ENCODE results near the gene PDZRN4. TPM values are rescaled to one million over a fixed set of nuclear protein-coding genes. Genes with fewer than 3 reads are reported as not detected.

The PDZRN4 gene
- total RNA-seq, 4 donors from 2014 or later, result 43.9 to 75.2 (median 50.6) TPM

- Histone ChIP-seq H3K9me3 (no peaks in the 10 kb centered on the region), H3K36me3 (no peaks in the 10 kb centered on the region), H3K4me1 (peaks cover 0 to 9% (median 5%) of the 10 kb centered on the region in 4 donors), H3K27me3 (no peaks in the 10 kb centered on the region), H3K27ac (replicated peaks in 1 of 4) (no peak overlapping the region), H3K4me3 (no peak overlapping the region)
- no peak for DNase-seq (ENCODE audit: extremely low spot score)
- intact Hi-C loops (cut with DNase I), result no loop called here
- 88% methylated on average over 6 of the region's 6 CpGs for WGBS
- no peak for TF ChIP-seq POLR2A (IDR thresholded peaks at IDR 0.05; ENCODE audit: low read depth)
- TF ChIP-seq POLR2AphosphoS5 (IDR thresholded peaks at IDR 0.05), result no peak
Observed at GRCh38 chr12:41293011-41293410, 104.9 kb downstream of the PDZRN4 start.

GRCh38 chr12:41293461-41293860 lies 105.3 kb downstream of the PDZRN4 start:
- H3K4me3 ChIP-seq, result no peak overlapping the region
- no peaks in the 10 kb centered on the region for H3K27me3 ChIP-seq
- no peak overlapping the region for H3K27ac ChIP-seq (replicated peaks in 1 of 4)
- TF ChIP-seq EP300 (IDR thresholded peaks at IDR 0.05), result no peak
- no peak for TF ChIP-seq CTCF (IDR thresholded peaks at IDR 0.05)
- TF ChIP-seq POLR2AphosphoS5 (IDR thresholded peaks at IDR 0.05), result no peak
- TF ChIP-seq POLR2A (IDR thresholded peaks at IDR 0.05; ENCODE audit: low read depth), result no peak
- intact Hi-C loops (cut with DNase I), result no loop called here
- no peaks in the 10 kb centered on the region for H3K36me3 ChIP-seq
- 95% methylated on average over 1 of the region's 1 CpG for WGBS
- DNase-seq (ENCODE audit: extremely low spot score), result no peak
- H3K9me3 ChIP-seq, result no peaks in the 10 kb centered on the region
- H3K4me1 ChIP-seq, result peaks cover 0 to 6% (median 3%) of the 10 kb centered on the region in 4 donors

- Histone ChIP-seq H3K27me3 (no peaks in the 10 kb centered on the region), H3K4me1 (peaks cover 0 to 4% (median 1%) of the 10 kb centered on the region in 4 donors), H3K4me3 (no peak overlapping the region), H3K36me3 (no peaks in the 10 kb centered on the region), H3K9me3 (no peaks in the 10 kb centered on the region), H3K27ac (replicated peaks in 1 of 4) (no peak overlapping the region)
- TF ChIP-seq EP300 (IDR thresholded peaks at IDR 0.05) (no peak), POLR2AphosphoS5 (IDR thresholded peaks at IDR 0.05) (no peak), POLR2A (IDR thresholded peaks at IDR 0.05; ENCODE audit: low read depth) (no peak), CTCF (IDR thresholded peaks at IDR 0.05) (no peak)
- WGBS, result 82% methylated on average over 5 of the region's 5 CpGs
- intact Hi-C loops (cut with DNase I), result no loop called here
- DNase-seq (ENCODE audit: extremely low spot score), result no peak
Observed at GRCh38 chr12:41302979-41303403, 114.9 kb downstream of the PDZRN4 start.

GRCh38 chr12:41304526-41304925 lies 116.4 kb downstream of the PDZRN4 start:
- H3K4me1 ChIP-seq, result peaks cover 0 to 4% (median 0%) of the 10 kb centered on the region in 4 donors
- TF ChIP-seq POLR2A (IDR thresholded peaks at IDR 0.05; ENCODE audit: low read depth), result no peak
- TF ChIP-seq POLR2AphosphoS5 (IDR thresholded peaks at IDR 0.05), result no peak
- no peak for TF ChIP-seq CTCF (IDR thresholded peaks at IDR 0.05)
- TF ChIP-seq EP300 (IDR thresholded peaks at IDR 0.05), result no peak
- 100% methylated on average over 1 of the region's 1 CpG for WGBS
- H3K4me3 ChIP-seq, result no peak overlapping the region
- H3K36me3 ChIP-seq, result no peaks in the 10 kb centered on the region
- no peaks in the 10 kb centered on the region for H3K9me3 ChIP-seq
- DNase-seq (ENCODE audit: extremely low spot score), result no peak
- no peak overlapping the region for H3K27ac ChIP-seq (replicated peaks in 1 of 4)
- no peaks in the 10 kb centered on the region for H3K27me3 ChIP-seq
- intact Hi-C loops (cut with DNase I), result no loop called here

GRCh38 chr12:41310367-41310766 lies 122.2 kb downstream of the PDZRN4 start:
- DNase-seq (ENCODE audit: extremely low spot score), result no peak
- H3K4me3 ChIP-seq, result no peak overlapping the region
- no peak overlapping the region for H3K27ac ChIP-seq (replicated peaks in 1 of 4)
- intact Hi-C loops (cut with DNase I), result no loop called here
- TF ChIP-seq EP300 (IDR thresholded peaks at IDR 0.05) (no peak), POLR2AphosphoS5 (IDR thresholded peaks at IDR 0.05) (no peak), POLR2A (IDR thresholded peaks at IDR 0.05; ENCODE audit: low read depth) (no peak), CTCF (IDR thresholded peaks at IDR 0.05) (no peak)
- 89% methylated on average over 2 of the region's 2 CpGs for WGBS
- H3K4me1 ChIP-seq, result peaks cover 0 to 6% (median 0%) of the 10 kb centered on the region in 4 donors
- no peaks in the 10 kb centered on the region for H3K27me3 ChIP-seq
- H3K36me3 ChIP-seq, result no peaks in the 10 kb centered on the region
- H3K9me3 ChIP-seq, result no peaks in the 10 kb centered on the region

All from esophagus muscularis mucosa (tissue), 4 donors.